Heart left ventricle (tissue), 13 donors: ENCODE measurements around the gene GYPE.
"Not testable (repeated sequence)": the region's sequence is repeated elsewhere in the genome, so short reads cannot be mapped to it uniquely, and the experiment has no call there.

Experiments
- POLR2A ChIP-seq, 2 donors: fragments of 450-650 bp; IDR thresholded peaks; one replicate each; pipeline ENCODE4 v1.6.1; 2017; ENCODE audit warnings: antibody characterized with exemption in 2 of 2, mild to moderate bottlenecking in 2 of 2, moderate library complexity in 2 of 2
- TF ChIP-seq, protein P1 (sequence below), 12 donors: fragments of 200-600 bp; sonication (generic) in 4 of 12; IDR thresholded peaks; one replicate each; pipeline versions ENCODE4 v1.5.0 to v1.8.0; 2018 to 2022; ENCODE audit warnings: antibody characterized with exemption in 12 of 12, mild to moderate bottlenecking in 5 of 12
- donor health status: ischemic (EF 13 %, LVEDD 7.1; RV severe dilation, severe dysfunction).
- donor health status: DM: no; HTN: yes; CAD: no.
- donor health status: DM: no; HTN: no; CAD: no.
- donor health status: ischemic (EF 25% LVEDD 6.9; RV normal size, moderate dysfunction).
- donor health status: ischemic (EF 25% LVEDD 5.7; RV mildly dilated, moderate dysfunction).
- donor health status: ischemic (EF 35%, LVEDD 5.7; RV mildly dilated, moderate dysfunction).
- donor health status: nonischemic (EF 11% LVEDD 7.7; RV severe dilation, severe dysfunction).
- donor health status: DM: yes; HTN: yes; CAD: no.
- donor health status: PGD.
- donor health status: ischemic (EF 29% LVEDD 5.4; RV normal size, mild dysfunction).
- donor health status: nonischemic (EF 23%, LVEDD 6.1; RV moderate dilation, normal function).

DNA sequence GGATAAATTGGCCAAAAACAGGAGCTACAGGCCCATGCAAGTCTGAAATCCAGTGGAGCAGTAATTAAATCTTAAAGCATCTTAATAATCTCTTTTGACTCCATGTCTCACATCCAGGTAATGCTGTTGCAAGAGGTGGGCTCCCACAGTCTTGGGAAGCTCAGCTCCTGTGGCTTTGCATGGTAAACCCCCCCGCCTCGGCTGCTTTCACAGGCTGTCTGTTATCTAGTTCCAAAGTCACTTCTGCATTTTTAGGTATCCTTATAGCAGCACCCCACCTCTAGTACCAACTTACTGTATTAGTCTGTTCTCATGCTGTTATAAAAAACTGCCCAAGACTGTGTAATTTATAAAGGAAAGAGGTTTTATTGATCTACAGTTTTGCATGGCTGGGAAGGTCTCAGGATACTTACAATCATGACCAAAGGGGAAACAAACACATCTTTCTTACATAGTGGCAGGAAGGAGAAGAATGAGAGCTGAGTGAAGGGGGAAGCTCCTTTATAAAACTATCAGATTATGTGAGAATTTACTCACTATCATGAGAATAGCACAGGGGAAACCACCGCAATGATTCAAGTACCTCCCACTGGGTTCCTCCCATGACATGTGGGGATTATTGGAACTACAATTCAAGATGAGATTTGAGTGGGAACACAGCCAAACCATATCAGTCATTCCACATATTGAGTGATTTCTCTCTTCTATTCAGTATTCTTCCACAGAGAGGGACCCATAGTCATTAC is 34.7 kb downstream of the GYPE start:
- TF ChIP-seq, protein P1, sequence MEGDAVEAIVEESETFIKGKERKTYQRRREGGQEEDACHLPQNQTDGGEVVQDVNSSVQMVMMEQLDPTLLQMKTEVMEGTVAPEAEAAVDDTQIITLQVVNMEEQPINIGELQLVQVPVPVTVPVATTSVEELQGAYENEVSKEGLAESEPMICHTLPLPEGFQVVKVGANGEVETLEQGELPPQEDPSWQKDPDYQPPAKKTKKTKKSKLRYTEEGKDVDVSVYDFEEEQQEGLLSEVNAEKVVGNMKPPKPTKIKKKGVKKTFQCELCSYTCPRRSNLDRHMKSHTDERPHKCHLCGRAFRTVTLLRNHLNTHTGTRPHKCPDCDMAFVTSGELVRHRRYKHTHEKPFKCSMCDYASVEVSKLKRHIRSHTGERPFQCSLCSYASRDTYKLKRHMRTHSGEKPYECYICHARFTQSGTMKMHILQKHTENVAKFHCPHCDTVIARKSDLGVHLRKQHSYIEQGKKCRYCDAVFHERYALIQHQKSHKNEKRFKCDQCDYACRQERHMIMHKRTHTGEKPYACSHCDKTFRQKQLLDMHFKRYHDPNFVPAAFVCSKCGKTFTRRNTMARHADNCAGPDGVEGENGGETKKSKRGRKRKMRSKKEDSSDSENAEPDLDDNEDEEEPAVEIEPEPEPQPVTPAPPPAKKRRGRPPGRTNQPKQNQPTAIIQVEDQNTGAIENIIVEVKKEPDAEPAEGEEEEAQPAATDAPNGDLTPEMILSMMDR (IDR thresholded peaks at IDR 0.05) = not testable (repeated sequence)
- TF ChIP-seq POLR2A (IDR thresholded peaks at IDR 0.05) = not testable (repeated sequence)
